Gastroesophageal sphincter (tissue), 3 donors: ENCODE results near the gene MOV10.

Experiments used
- CTCF ChIP-seq, 4 experiments: fragments of 200-600 bp in 2 of 4; fragments of 450-650 bp in 2 of 4; sonication (generic) in 1 of 4; IDR thresholded peaks; one replicate each; pipeline ENCODE4 v1.5.1; 2017 to 2019; ENCODE audit warnings: antibody characterized with exemption in 4 of 4, mild to moderate bottlenecking in 2 of 4, moderate library complexity in 2 of 4
- POLR2A ChIP-seq, 2 donors: fragments of 450-650 bp; IDR thresholded peaks; one replicate each; pipeline ENCODE4 v1.6.1; 2017; ENCODE audit warnings: antibody characterized with exemption in 2 of 2, mild to moderate bottlenecking in 2 of 2, moderate library complexity in 1 of 2

- no peak for TF ChIP-seq POLR2A (IDR thresholded peaks at IDR 0.05)
- no peak for TF ChIP-seq CTCF (IDR thresholded peaks at IDR 0.05)
These were observed 12.9 kb downstream of the MOV10 start for GRCh38 chr1:112687361-112687760.
